Activated effector memory CD4-positive, alpha-beta T cell treated with anti-CD3 and anti-CD28 coated beads, Interleukin-2, amount 50 U/mL, for 16 hours (primary cell): Measurements from ENCODE around the gene CNNM3.
"Not testable (repeated sequence)": the region's sequence is repeated elsewhere in the genome, so short reads cannot be mapped to it uniquely, and the experiment has no call there.

ENCODE experiments used
- DNase-seq: peaks from one replicate; pipeline ENCODE4 v3.0.0-alpha.2; 2020

The CNNM3 gene

GRCh38 chr2:96841701-96842495, 25.8 kb downstream of the CNNM3 start:
- DNase-seq: no peak

DNA sequence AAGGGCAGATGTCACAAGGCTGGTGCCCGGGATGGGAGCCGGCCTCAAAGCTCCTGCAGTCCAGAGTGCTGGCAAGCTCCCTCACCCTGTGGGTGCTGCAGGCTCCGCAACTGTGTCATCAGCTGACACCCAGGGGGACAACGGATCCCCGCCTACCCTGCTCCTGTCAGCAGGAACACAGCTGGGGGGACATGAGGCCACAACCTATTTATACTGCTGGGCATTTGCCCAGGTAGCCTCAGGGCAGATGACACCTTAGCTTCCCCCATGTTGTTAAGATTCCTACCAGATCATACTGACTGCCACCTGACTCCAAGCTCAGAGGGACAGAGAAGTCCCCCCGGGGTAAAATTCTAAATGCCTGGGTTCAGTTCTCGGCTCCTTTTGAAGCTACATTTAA, 26.5 kb downstream of the CNNM3 start:
- DNase-seq: no peak

GRCh38 chr2:96843538-96844268, 27.6 kb downstream of the CNNM3 start, which contains the start of gene ANKRD23:
Gene ANKRD23, minus strand, starts transcription at chr2:96844021. Its CDS starts 29 bp downstream, at chr2:96843992.
- no peak for DNase-seq

- DNase-seq: no peak
Measured at GRCh38 chr2:96844405-96844808, 28.3 kb downstream of the CNNM3 start.

GRCh38 chr2:96846825-96847224, 30.8 kb downstream of the CNNM3 start:
- DNase-seq: no peak

- no peak for DNase-seq
Measured at GRCh38 chr2:96847586-96847985, 31.5 kb downstream of the CNNM3 start.

GRCh38 chr2:96848264-96848663, 32.2 kb downstream of the CNNM3 start:
- no peak for DNase-seq

- no peak for DNase-seq
Measured at GRCh38 chr2:96852667-96853066, 36.6 kb downstream of the CNNM3 start.

DNA sequence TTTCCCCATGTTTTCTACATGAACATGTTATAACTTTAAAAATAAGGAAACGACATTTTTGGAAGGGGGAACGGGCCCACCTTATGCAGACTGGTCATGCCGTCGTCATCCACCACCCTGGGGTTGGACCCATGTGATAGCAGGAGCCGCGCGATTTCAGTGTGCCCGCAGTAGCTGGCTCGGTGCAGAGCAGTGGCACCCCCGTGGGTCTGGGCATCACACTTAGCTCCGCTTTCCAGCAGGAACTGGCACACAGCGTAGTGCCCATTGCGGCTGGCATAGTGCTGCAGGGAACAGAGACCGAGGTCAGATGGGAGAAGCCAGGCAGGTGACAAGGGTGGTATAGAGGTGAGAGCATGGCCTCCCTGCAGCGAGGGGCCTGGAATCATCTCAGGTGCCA, 37.3 kb downstream of the CNNM3 start:
- DNase-seq: no peak

- peak; percentile 75 for DNase-seq
Measured at GRCh38 chr2:96856776-96857666, 41.0 kb downstream of the CNNM3 start.

DNA sequence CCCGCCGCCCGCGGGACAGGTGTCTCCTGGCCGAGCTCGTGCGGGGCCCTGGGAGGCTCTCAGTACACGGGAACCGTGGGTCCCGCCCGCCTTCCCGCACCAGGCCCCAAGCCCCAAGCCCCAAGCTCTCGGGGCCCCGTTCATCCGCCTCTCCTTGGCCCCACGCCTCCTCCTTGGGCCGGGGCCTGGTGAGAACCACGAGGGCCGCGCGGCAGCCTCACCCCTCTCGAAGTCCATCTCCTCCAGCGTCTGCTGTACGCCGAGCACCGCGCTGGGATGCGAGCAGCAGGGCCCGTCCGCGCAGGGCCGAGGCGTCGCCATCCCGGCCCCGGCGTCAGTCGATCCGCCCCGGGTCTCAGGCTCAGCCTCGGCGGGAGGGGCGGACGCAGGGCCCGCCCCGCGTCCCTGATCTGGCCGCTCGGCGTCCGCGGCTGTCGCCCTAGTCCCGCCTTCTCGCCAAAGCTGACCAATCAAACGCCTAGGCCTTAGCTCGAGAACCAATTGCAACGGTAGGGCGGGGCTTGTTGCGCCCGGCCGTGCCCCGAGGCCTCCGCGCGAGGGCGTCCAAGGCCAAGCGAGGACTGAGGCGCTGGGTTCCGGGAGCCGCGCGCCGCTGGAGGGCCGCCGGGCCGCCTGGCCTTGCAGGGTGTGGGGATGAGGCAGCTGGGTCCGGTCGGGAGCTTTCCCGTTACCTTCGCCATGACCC, 41.8 kb downstream of the CNNM3 start, which contains the start of gene ANKRD39:
Gene ANKRD39, minus strand, starts transcription at position 350 of the 706 bp plus-strand sequence. Its CDS starts 29 bp downstream, at position 321.
- DNase-seq: peak; percentile 99

- DNase-seq: no peak
Measured at GRCh38 chr2:96859099-96859649, 43.1 kb downstream of the CNNM3 start.

GRCh38 chr2:96859681-96860064, 43.6 kb downstream of the CNNM3 start:
- DNase-seq: no peak

GRCh38 chr2:96860065-96861029, 44.3 kb downstream of the CNNM3 start:
- DNase-seq: peak; percentile 84

- no peak for DNase-seq
Measured at GRCh38 chr2:96861074-96861473, 45.0 kb downstream of the CNNM3 start.

DNA sequence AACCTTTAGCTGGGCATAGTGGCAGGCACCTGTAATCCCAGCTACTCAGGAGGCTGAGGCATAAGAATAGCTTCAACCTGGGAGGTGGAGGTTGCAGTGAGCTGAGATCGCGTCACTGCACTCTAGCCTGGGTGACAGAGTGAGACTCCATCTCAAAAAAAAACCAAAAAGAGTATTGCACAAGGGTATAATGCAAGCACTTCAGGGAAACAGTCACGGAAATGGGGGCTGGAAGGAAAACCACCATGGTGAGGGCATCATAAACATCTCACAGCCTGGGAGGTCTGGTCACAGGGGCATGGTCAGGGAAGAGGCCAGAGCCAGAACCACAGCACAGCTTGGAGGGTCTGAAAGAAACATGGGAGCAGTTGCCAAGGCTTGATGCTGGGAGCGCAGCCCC, 47.0 kb downstream of the CNNM3 start:
- DNase-seq: not testable (repeated sequence)

GRCh38 chr2:96863575-96864342, 47.7 kb downstream of the CNNM3 start:
- no peak for DNase-seq

DNA sequence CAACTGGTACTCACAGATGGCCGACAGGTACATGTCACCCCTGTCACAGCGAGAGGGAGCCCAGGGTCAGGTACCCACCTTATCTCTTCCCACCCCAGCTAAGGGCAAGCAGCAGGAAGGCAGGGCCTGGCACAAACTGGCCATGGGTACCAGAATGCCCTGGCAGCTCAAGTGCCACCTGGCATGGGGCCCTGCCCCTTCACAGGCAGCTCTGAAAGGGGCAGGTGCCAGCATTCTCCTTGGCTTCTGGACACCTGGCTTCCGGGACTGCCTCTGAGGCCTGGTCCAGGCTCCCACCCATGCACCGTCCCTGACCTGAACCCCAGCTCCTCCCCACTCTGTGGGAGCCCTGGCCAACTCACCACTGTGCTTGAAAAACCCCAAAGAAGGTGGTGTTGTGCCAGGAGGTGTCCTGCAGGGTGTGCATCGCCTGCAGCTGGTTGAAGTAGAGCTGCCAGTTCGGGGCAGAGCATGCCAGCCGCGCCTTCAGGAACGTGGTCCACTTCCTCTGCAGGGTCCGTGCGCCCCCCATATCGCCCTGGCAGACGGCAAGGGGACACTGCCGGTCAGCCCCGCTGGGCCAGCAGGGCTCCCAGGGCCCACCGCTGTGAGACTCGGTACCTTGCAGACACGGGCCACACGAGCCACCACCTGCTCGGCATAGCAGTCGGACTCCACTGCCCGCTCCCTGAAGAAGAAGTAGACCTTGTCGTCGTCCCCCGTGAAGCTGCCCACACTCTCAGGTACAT, 48.4 kb downstream of the CNNM3 start:
- no peak for DNase-seq

DNA sequence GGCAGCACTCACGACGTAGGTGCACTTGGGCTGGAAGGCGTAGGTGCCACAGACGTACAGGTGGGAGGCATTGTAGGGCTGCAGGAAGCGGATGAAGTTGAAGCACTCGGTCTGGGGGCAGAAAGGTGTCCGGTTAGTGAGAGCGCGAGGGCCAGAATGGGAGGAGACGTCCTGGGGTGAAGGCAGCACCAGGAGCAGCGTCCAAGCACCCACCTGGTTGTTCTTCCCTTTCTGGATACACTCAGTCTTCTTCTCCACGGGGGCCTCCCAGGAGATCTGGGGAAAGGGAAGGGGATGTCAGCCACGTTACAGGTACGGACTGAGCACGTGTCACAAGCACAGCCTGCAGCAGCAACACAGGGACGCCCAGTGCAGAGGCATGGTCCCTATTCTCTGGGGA, 49.6 kb downstream of the CNNM3 start:
- DNase-seq: no peak
